ENCODE measurements around the gene CDC42EP1.
"Not testable (repeated sequence)": the region's sequence is repeated elsewhere in the genome, so short reads cannot be mapped to it uniquely, and the experiment has no call there.

The CDC42EP1 gene, protein sequence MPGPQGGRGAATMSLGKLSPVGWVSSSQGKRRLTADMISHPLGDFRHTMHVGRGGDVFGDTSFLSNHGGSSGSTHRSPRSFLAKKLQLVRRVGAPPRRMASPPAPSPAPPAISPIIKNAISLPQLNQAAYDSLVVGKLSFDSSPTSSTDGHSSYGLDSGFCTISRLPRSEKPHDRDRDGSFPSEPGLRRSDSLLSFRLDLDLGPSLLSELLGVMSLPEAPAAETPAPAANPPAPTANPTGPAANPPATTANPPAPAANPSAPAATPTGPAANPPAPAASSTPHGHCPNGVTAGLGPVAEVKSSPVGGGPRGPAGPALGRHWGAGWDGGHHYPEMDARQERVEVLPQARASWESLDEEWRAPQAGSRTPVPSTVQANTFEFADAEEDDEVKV

DNA sequence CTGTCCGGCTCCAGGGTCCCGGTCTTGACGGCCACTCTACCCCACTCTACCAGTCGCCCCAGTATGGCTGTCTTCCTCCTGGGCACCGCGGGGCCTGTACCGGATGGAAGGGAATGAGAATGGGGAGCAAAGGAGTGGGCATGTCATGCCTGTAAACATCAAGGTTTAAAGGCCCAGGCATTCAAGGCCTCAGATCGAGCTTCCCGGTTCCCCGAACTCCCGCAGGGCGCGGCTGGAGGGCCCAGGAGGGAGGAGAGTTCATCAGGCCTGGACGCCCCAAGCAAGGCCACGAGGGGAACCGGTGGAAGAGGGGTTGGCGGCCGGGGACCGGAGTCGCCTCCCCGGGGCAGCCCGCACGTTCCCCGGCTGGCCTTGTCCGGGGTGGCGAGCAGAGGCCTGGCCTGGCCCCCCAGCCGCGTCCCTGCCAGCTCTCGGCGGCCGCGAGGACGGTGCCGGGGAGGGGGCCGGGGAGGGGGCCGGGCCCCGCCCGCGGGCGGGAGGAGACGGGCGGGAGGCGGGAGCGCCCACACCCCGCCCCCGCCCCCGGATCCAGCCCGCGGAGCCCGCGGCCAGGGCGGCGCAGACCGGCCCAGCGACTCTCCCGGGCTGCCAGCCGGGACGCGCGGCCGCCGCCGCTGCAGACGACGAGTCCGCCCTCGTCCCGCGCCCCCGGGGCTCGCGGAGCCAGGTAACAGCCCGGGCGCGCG, at the start of gene CDC42EP1:
Gene CDC42EP1, plus strand, starts transcription at position 580 of the 707 bp plus-strand sequence. CDS start 5,870 bp downstream, outside the sequence.
- FAIRE-seq = no peak

DNA sequence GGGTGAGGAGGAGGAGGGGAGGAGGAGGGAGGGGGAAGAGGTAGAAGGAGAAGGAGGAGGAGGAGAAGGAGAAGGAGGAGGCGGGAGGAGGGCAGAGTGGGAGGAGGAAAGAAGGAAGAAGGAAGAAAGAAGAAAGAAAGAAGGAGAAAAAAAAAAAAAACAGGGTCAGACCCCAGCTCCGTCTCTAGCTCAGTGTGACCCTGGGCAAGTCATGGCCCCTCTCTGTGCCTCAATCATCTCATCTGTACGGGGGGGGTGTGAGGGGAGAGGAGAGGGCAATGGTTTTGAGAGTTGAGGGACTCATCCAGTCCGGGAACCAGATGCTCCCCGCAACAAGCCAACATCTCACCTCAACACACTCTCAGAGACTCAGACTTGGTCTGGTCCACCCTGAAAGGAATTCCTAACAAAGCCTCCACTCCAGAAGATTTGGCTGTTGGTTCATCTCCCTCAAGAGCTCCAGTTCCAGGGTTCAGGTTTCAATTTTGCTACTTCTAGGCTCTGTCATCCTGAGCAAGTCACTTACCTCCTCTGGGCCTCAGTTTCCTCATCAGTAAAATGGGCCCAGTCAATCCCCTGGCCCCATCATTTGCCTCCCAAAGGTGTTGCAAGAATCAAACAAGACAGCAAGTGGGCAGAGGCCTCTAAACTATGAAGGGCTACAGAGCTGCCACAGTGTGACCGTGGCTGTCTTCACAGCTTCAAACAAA, 48.7 kb upstream of the CDC42EP1 start:
- FAIRE-seq = no peak

- no peak for FAIRE-seq
Measured at GRCh38 chr22:37514526-37515051, 45.7 kb upstream of the CDC42EP1 start.

- FAIRE-seq = no peak
Measured at GRCh38 chr22:37515901-37516300, 44.4 kb upstream of the CDC42EP1 start.

- no peak for FAIRE-seq
Measured at GRCh38 chr22:37516456-37516855, 43.8 kb upstream of the CDC42EP1 start.

DNA sequence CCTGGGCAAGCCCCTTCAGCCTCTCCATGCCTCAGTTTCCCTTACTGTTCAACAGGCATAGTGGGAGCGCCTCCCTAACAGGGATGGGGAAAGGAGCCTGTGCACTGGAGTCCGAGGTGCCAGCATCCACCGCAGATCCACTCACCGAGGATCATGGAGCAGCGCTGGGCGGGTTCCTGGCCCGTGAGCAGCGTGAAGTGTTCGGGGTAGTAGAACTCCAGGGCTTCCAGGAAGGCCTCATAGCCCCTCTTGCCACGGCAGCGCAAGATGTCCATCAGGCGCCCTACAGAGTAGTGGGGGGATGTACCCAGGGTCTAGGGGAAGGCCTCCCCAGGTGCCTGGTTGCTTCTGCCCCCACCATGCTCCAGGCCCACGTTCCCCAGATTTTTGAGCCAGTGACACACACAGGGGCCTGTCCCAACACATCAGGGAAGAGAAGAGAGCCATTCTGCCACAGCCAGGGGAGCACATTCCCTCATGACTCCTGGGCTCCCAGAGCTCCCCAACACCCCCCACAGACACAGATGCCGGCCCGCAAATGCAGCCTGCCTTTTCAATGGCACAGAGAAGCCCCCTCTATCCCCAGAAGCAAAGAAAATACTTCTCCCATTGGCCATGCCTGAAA, 42.3 kb upstream of the CDC42EP1 start:
- no peak for FAIRE-seq

DNA sequence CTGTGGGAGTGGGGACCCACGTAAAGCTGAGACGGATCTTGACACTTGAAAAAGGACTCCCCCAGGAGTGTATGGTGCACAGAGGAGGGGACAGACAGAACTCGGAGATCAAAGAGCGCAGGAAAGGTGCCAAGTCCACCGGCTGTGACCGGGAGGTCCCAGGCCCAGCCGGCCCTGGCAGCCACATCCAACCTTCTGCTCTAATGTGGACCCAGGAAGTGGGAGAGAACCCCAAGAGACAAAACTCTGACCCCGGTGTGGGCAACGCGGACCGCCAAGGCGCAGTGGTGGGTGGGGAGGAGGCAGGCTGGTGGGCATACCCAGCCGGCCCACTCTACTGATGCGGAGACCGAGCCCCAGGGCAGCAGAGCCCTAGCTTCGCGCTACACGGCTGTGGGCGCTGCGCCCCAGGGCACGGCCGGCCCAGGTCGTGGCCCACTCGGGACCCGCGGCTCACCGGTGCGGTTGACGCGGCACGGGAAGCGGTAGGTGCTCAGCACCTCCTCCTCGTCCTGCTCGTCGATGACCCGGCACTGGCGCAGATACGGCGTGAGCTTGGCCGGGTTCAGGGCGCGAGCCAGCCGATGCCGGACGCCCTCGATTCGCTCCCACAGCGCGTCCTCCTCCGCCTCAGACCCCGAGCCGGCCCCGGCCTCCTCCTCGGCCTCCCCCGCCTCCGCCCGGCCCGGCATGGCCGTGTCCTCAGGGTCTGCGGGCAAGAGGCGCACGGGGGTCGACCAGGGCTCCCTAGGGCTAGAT, 41.6 kb upstream of the CDC42EP1 start:
- FAIRE-seq = no peak

DNA sequence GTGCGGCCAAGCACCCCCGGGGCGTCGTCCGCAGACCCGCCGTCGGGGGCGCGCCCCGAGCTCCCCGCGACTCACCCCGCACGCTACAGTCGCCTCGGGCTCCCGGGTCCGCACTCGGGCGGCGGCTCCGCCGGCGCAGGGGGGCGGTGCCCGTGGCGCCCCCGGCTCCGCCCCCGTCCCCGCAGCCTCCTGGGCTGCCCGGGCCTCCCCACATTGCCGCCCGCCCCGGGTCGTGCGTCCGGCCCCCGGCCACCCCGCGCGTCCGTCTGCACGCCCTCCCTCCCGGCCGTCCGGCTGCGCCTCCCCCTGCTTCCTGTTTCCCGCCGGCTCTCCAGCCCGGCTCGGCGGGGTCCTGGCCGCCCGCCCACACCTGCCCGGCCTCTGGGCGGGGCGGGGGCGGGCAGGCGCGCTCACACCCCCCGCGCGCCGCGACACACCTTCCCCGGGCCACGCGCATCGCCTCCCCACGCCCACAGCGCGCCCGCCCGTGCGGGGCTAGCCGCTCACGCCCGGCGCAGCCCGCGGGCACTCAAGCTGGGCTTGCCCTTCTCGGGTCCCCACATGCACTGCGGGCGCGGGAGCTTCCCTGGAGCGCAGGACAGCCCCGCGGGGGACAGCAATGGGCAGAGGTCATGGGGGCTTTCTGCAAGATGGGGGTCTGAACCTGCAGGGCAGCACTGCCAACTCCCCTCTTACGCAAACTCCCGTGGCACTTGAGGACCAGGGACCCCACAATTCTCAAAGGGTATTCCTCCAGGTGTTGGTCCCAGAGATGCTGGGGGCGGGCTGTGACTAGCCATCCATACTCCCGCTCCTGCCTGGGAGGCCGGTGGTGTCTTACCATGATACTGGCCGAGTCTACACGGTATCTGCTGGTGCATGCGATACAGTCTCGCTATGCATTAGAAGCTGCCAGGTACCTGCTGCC, 40.7 kb upstream of the CDC42EP1 start, which contains the start of gene CARD10:
Gene CARD10, minus strand, starts transcription at position 148 of the 928 bp plus-strand sequence. CDS start 215 bp downstream, outside the sequence.
- no peak for FAIRE-seq

GRCh38 chr22:37520776-37521191, 39.5 kb upstream of the CDC42EP1 start:
- no peak for FAIRE-seq

DNA sequence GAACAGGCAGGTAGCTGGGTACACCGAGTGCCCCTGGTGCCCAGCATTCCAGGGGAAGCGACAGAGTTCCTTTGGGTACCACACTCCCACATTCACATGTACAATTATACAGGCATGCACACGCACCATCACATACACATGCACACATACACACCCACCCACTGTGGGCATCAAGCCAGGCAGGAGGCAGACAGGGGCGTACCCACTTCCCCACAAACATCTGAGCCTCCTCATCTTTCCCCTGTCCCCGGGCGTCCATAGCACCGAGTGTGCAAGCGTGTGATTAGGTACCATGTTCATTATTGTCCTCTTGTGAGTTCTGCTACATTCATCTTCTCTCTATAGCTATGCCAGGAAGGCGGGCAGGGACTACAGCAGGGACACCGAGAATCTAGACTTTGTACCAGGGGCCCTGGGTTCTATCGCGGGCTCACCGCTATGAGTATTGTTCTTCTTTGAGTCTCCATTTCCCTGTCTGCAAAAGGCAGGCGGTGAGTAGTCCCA, 39.0 kb upstream of the CDC42EP1 start:
- no peak for FAIRE-seq

GRCh38 chr22:37522482-37522881, 37.8 kb upstream of the CDC42EP1 start:
- no peak for FAIRE-seq

DNA sequence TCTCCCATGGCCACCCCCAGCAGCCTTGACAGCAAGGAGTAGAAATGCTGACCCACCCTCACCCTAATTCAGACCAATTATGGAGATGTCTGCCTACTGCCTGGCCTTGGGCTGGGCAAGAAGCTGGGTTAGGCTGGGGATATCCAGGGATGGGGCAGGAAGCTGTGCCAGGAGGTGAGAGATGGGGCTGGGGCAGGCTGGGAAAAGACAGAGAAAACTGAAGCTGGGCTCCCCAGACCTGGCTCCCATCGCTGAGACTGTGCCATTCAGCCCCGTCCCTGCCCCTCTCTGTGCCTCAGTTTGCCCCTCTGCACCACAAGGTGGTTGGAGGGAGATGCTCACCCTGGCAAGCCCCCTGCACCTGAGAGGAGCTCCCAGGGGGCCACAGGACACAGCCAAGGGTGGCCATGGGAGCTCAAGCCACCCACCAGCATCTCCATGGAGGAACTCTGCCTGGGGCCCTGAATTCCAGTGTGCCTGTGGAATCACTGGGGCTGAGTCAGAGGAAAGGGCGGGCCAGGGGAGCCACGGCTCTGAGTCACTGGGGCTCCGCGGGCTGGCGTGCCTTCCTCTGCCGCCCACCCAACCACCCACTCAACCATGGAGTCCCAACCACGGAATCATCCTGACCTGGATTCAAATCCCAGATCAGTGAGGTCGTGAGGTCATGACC, 35.1 kb upstream of the CDC42EP1 start:
- no peak for FAIRE-seq

DNA sequence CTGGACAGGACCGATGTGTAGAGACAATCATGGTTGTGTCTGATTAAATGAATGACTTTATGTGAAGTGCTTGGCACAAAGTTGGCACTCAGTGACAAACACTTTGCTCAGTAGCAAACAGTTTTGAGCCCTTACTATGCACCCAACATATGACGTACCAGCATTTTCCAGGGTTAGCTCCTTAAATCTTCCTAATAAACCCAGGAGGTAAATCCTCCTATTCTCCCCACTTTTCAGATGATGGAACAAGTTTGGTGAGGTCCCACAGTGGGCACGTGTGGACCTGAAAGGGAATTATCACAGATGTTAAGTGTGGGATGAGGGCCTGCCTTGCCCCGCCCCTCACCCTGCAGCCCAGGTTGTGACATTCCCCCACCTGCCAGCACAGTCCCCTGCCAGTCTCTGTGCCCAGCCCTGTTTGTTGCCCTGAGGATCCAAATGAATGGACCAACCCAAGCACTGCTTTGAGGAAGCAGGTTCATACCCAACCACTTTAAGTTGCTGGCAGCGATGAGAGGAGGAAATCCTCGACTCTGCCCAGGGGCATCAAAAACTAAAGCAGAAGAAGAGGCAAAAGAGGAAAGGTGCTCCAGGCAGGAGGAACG, 34.4 kb upstream of the CDC42EP1 start:
- no peak for FAIRE-seq

GRCh38 chr22:37526376-37526775, 33.9 kb upstream of the CDC42EP1 start:
- no peak for FAIRE-seq

DNA sequence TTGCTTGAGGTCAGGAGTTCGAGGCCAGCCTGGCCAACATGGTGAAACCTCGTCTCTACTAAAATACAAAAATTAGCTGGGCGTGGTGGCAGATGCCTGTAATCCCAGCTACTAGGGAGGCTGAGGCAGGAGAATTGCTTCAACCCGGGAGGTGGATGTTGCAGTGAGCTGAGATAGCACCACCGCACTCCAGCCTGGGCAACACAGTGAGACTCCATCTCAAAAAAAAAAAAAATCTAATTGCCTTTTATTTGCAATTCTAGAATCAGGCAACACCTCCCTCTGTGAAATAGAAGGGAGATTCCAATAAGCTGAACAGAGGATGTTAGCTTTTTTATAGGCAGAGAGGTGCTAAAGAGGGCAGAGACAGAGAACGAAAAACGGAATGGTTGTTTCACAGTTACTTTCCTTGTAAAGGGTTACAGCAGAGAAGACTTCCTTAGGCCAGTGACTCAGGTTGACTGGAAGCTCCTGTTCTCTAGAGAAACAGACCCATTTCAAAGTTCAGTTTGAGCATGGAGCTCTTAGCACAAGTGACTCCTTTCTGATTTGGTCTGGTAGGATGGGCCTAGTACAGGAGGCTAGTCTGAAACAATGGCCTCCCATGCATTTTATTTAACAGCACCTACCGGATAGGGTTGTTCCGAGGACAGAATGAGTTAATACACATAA, 33.1 kb upstream of the CDC42EP1 start:
- not testable (repeated sequence) for FAIRE-seq

GRCh38 chr22:37527952-37528351, 32.3 kb upstream of the CDC42EP1 start:
- FAIRE-seq = not testable (repeated sequence)

- FAIRE-seq = no peak
Measured at GRCh38 chr22:37529652-37530345, 30.5 kb upstream of the CDC42EP1 start.

DNA sequence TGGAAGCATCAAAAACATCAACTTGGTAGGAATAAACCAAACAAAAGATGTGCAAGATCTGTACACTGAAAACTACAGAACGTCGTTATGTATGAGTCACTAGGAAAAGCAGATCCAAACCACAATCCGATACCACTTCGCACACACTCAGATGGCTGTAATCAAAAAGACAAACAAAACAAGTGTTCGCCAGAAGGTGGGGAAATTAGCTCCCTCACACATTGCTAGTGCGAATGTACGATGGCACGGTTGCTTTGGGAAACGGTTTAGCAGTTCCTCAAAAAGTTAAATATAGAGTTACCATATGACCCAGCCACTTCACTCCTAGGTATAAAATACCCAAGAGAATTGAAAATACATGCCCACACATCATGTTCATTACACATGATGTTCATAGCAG, 26.3 kb upstream of the CDC42EP1 start:
- FAIRE-seq = no peak

Measured in TTC549 (cell line).